Activated naive CD4-positive, alpha-beta T cell treated with anti-CD3 and anti-CD28 coated beads, Interleukin-2, amount 10 ng/mL, durations not matched to agents 7 days and 5 days (primary cell): ENCODE results near the gene TSHZ2.

Experiments used
- CTCF ChIA-PET: fragments of 350-600 bp; sonication (Branson Sonifier 250); formaldehyde crosslinking; loops from one replicate; lab custom pipeline; 2021; ENCODE audit warnings: antibody characterized with exemption; lab: Charles Lee
- DNase-seq: peaks from one replicate; pipeline ENCODE4 v3.0.0-alpha.2; 2020
- H3K27ac Mint-ChIP-seq: one replicate; pipeline ENCODE4 v1.8.0; 2021; ENCODE audit warnings: mild to moderate bottlenecking, moderate library complexity, mixed read lengths
- H3K27me3 Mint-ChIP-seq: one replicate; pipeline ENCODE4 v1.8.0; 2021; ENCODE audit warnings: mild to moderate bottlenecking, mixed read lengths
- H3K36me3 Mint-ChIP-seq: one replicate; pipeline ENCODE4 v1.8.0; 2021; ENCODE audit warnings: mixed read lengths
- H3K4me1 Mint-ChIP-seq: one replicate; pipeline ENCODE4 v1.8.0; 2021; ENCODE audit warnings: mixed read lengths
- H3K4me3 Mint-ChIP-seq: one replicate; pipeline ENCODE4 v1.8.0; 2021; ENCODE audit warnings: mild to moderate bottlenecking, moderate library complexity, mixed read lengths
- H3K9me3 Mint-ChIP-seq: one replicate; pipeline ENCODE4 v1.8.0; 2021; ENCODE audit warnings: mixed read lengths

Gene TSHZ2

DNA sequence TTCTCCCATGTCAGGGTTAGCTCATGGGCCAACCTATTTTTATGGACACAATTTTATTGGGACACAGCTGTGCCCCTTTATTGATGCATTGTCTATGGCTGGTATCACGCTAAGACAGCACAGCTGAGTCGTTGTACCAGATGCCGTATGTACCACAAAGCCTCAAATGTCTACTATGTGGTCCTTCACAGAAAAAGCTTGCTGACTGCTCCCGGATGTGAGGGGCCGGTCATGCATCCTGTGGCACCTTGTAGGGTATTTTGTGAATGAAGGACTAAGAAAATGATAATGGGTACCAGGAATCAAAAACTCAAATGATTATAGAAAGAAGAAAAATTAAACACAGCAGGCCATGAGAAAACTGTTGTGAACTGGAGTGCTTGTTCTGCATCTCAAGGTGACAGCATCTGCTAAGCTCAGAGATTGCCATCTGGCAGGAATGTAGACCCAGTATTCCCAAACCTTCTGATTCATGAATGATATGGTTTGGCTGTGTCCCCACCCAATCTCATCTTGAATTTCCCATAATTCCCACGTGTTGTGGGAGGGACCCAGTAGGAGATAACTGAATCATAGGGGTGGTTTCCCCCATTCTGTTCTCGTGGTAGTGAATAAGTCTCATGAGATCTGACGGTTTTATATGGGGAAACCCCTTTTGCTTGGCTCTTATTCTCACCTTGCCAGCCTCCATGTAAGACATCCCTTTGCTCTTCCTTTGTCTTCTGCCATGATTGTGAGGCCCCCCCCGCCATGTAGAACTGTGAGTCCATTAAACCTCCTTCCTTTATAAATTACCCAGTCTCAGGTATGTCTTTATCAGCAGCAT is 248.5 kb downstream of the TSHZ2 start:
- DNase-seq, result no peak
- no peak overlapping the region for H3K27ac Mint-ChIP-seq
- H3K4me1 Mint-ChIP-seq, result peaks cover 15% of the 10 kb centered on the region
- no peaks in the 10 kb centered on the region for H3K27me3 Mint-ChIP-seq
- no peak overlapping the region for H3K4me3 Mint-ChIP-seq
- peaks cover 4% of the 10 kb centered on the region for H3K9me3 Mint-ChIP-seq
- no peaks in the 10 kb centered on the region for H3K36me3 Mint-ChIP-seq
- CTCF ChIA-PET, result interaction anchor here (1.0 to 2.0 kb wide), 3 partner anchors 12 to 327 kb away, joined by 3 to 12 read pairs (median 5); no protein-coding TSS in a partner anchor

DNA sequence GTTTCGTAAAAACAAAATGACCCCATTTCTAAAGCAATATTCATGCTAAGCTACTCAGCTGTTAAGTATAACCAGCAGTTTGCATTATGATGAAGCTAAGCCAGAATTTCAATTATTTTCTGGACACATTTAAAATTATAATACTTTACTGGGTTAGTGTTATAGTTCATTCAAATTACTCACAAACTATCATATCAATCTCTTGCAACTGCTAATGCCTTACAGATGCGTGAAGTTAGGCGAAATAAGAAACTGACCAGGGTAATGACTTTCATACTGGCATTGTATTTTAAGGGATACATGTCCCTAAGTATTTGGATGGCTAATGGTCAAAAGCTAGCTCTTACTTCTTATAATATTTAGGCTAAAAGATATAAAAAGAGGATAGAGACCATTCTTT is 249.6 kb downstream of the TSHZ2 start:
- H3K4me1 Mint-ChIP-seq, result peaks cover 5% of the 10 kb centered on the region
- peaks cover 4% of the 10 kb centered on the region for H3K9me3 Mint-ChIP-seq
- no peaks in the 10 kb centered on the region for H3K27me3 Mint-ChIP-seq
- CTCF ChIA-PET, result interaction anchor here (0.6 kb wide), 2 partner anchors 1116 to 1436 kb away, joined by 3 to 4 read pairs; no protein-coding TSS in a partner anchor
- no peak overlapping the region for H3K4me3 Mint-ChIP-seq
- no peak overlapping the region for H3K27ac Mint-ChIP-seq
- H3K36me3 Mint-ChIP-seq, result no peaks in the 10 kb centered on the region
- DNase-seq, result no peak

DNA sequence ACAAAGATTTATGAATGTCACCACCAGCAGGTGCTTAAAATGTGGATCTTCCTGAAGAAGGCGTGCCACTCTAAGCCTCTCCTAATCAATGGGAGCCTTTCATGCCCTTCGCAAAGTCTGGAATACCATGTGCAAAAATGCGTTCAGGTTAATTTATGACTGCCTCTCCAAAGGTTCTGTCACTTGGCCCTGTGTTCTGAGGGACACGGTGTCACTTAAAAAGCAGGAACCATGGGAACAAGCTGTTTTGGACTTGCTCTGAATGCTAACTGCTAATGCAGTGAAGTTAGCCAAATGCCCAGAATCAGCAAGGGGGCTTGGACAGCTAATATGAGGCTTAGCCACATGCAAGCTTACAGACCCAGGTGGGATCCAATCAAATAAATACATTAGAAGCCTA is 250.3 kb downstream of the TSHZ2 start:
- Mint-ChIP-seq H3K4me1 (no peaks in the 10 kb centered on the region), H3K36me3 (no peaks in the 10 kb centered on the region), H3K4me3 (no peak overlapping the region), H3K27me3 (no peaks in the 10 kb centered on the region), H3K27ac (no peak overlapping the region), H3K9me3 (peaks cover 4% of the 10 kb centered on the region)
- CTCF ChIA-PET, result interaction anchor here (0.7 to 1.1 kb wide), 3 partner anchors 9 to 221 kb away, joined by 3 to 5 read pairs (median 3); no protein-coding TSS in a partner anchor
- DNase-seq, result no peak

DNA sequence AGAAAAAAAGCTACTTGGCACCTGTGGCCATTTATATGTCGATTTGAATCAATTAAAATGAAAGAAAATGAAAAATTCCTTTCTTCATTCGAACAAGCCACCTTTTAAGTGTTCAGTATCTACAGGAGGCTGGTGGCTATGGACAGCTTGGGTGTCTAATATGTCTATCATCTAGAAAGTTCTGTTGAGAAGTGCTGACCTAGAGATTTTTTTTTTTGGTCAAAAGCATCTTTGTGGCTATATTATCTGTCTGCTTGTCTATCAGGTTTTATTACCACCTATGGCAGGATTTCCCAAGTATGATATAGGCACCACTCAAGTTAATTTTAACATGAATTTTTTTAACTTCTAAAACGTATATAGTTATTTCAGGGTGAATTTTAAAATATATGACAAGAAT is 250.8 kb downstream of the TSHZ2 start:
- H3K27ac Mint-ChIP-seq, result no peak overlapping the region
- H3K27me3 Mint-ChIP-seq, result no peaks in the 10 kb centered on the region
- no peaks in the 10 kb centered on the region for H3K36me3 Mint-ChIP-seq
- H3K9me3 Mint-ChIP-seq, result peaks cover 4% of the 10 kb centered on the region
- H3K4me3 Mint-ChIP-seq, result no peak overlapping the region
- no peaks in the 10 kb centered on the region for H3K4me1 Mint-ChIP-seq
- DNase-seq, result no peak
- CTCF ChIA-PET, result interaction anchor here (0.7 to 1.1 kb wide), 3 partner anchors 10 to 222 kb away, joined by 3 to 5 read pairs (median 3); no protein-coding TSS in a partner anchor

DNA sequence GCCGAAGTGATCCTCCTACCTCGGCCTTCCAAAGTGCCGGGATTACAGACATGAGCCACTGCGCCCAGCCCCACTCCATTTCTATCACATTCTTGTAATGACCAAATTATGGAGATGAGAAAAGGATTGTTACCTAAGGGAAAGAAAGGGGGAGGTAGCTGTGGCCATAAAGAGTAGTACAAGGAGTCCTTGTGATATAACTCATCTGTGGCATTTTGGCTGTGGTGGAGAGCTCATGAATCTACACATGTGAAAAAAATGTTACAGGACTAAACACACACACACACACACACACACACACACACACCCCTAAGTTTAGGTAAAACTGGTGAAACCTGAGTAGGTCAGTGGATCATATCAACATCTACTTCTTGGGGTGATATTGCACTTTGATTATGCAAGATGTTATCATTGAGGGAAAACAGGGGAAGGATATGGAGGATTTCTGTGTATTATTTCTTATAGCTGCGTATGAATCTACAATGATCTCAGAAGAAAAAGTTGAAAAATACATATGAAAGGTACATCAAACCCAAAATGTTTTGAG is 251.5 kb downstream of the TSHZ2 start:
- no peaks in the 10 kb centered on the region for H3K27me3 Mint-ChIP-seq
- no peaks in the 10 kb centered on the region for H3K4me1 Mint-ChIP-seq
- DNase-seq, result no peak
- H3K36me3 Mint-ChIP-seq, result no peaks in the 10 kb centered on the region
- H3K9me3 Mint-ChIP-seq, result peaks cover 4% of the 10 kb centered on the region
- no peak overlapping the region for H3K27ac Mint-ChIP-seq
- CTCF ChIA-PET, result interaction anchor here (1.1 kb wide), 1 partner anchor 16 kb away, joined by 3 read pairs; no protein-coding TSS in a partner anchor
- no peak overlapping the region for H3K4me3 Mint-ChIP-seq

DNA sequence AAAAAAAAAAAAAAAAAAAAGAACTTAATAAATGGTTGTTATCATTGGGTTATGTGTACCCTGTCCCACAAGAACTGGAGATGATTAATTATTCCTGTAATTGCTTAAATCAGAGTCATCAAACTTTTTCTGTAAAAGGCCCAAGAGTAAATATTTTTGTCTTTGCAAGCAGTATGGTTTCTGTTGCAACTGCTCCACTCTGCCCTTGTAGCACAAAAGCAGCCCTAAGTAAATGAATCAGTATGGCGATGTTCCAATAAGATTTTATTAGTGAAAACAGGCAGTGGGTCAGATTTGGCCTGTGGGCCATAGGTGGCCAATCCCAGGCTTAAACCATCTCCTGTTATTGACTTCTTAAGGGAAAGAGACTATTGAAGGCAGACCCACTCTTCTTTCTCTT is 252.7 kb downstream of the TSHZ2 start:
- H3K36me3 Mint-ChIP-seq, result no peaks in the 10 kb centered on the region
- H3K27me3 Mint-ChIP-seq, result no peaks in the 10 kb centered on the region
- DNase-seq, result no peak
- peaks cover 4% of the 10 kb centered on the region for H3K9me3 Mint-ChIP-seq
- no peak overlapping the region for H3K4me3 Mint-ChIP-seq
- CTCF ChIA-PET, result interaction anchor here (1.2 kb wide), 1 partner anchor 9 kb away, joined by 3 read pairs; no protein-coding TSS in a partner anchor
- H3K27ac Mint-ChIP-seq, result no peak overlapping the region
- H3K4me1 Mint-ChIP-seq, result no peaks in the 10 kb centered on the region

DNA sequence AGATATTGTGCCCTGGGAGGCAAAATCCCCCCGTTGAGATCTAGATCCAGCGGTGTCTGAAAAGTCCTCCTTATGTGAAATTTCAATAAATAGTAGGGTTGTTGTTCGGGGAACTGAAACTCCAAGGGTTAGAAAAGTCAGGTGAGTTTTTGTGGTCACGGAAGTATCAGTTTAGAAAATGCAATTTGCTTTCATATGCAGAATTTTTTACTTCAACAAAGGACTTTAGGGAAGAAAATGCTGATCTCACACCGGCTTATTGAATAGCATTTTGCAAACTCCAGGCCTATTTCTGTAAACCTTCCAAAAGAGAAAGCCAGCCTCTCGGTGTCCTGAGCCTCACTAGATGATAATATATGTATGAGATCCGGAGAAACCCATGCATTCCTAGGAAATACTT is 254.7 kb downstream of the TSHZ2 start:
- CTCF ChIA-PET, result interaction anchor here (0.7 kb wide), 1 partner anchor 186 kb away, joined by 3 read pairs; no protein-coding TSS in a partner anchor

DNA sequence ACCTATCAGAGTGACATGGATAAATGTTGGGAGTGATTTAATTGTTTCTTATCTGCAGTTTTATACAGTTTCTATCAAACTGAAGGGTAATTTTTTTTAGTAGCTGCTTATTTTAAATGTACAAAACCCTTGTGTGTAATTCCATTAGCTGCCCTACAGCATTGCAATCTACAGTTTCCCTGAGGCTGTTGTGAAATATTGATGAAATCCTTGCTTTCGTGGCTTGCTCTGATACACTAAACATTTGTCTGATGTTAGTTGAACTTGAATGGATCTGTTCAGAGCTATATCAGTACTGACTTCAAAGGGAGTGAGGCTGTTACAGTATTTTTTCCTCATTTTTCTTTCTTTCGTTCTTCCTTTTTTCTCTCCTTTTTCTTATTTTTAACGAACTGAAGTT is 255.4 kb downstream of the TSHZ2 start:
- no peaks in the 10 kb centered on the region for H3K27me3 Mint-ChIP-seq
- CTCF ChIA-PET, result interaction anchor here (1.2 kb wide), 1 partner anchor 12 kb away, joined by 3 read pairs; no protein-coding TSS in a partner anchor
- DNase-seq, result no peak

More for the DNA sequence above, 254.7 kb downstream of the TSHZ2 start:
- no peaks in the 10 kb centered on the region for H3K9me3 Mint-ChIP-seq
- no peaks in the 10 kb centered on the region for H3K4me1 Mint-ChIP-seq
- no peak overlapping the region for H3K27ac Mint-ChIP-seq
- H3K4me3 Mint-ChIP-seq, result no peak overlapping the region
- no peak for DNase-seq
- H3K36me3 Mint-ChIP-seq, result no peaks in the 10 kb centered on the region
- H3K27me3 Mint-ChIP-seq, result no peaks in the 10 kb centered on the region

DNA sequence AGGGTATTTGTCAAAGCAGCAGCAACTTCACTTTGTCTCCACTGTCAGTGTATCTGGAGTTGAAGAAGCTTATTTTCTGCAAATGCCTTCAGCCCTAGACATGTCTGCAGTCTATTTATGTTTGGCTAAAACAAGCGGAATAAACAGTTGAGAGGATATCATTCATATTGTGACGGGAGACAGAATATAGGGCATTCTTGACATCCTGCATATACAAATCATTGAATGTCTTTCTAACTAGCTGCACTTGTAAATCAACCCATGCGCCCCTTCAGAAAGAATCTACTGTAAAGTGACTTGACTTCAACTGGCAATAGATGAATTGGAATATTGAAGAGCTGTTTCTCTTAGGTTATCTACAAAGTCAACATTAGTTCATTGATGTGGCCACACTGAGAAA is 258.9 kb downstream of the TSHZ2 start:
- no peaks in the 10 kb centered on the region for H3K4me1 Mint-ChIP-seq
- DNase-seq, result no peak
- CTCF ChIA-PET, result no interaction called here
- no peak overlapping the region for H3K27ac Mint-ChIP-seq
- H3K4me3 Mint-ChIP-seq, result no peak overlapping the region
- peaks cover under 1% of the 10 kb centered on the region for H3K36me3 Mint-ChIP-seq
- peaks cover 11% of the 10 kb centered on the region for H3K9me3 Mint-ChIP-seq
- H3K27me3 Mint-ChIP-seq, result no peaks in the 10 kb centered on the region

More for the DNA sequence above, 255.4 kb downstream of the TSHZ2 start:
- no peaks in the 10 kb centered on the region for H3K9me3 Mint-ChIP-seq
- no peaks in the 10 kb centered on the region for H3K4me1 Mint-ChIP-seq
- no peak overlapping the region for H3K4me3 Mint-ChIP-seq
- H3K27ac Mint-ChIP-seq, result no peak overlapping the region
- H3K36me3 Mint-ChIP-seq, result no peaks in the 10 kb centered on the region

DNA sequence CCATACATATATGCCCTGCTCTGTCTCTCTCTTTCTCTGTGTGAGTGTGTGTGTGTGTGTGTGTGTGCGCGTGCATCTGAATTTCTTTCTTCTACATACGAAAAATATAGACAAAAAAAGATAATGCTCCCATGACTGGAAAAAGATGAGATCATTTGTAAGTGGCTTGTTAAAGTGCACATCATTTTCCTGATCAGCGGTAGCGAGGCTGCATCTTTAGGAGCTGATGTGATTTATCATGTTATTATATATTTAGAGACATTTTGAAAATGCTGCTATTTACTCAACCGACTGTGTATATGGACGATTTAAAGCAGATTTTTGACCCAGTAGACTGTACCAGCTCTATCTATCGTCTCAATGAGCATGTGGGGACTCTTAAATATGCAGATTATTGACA is 265.3 kb downstream of the TSHZ2 start:
- no peak overlapping the region for H3K27ac Mint-ChIP-seq
- no peak overlapping the region for H3K4me3 Mint-ChIP-seq
- CTCF ChIA-PET, result no interaction called here
- no peaks in the 10 kb centered on the region for H3K27me3 Mint-ChIP-seq
- peaks cover 1% of the 10 kb centered on the region for H3K36me3 Mint-ChIP-seq
- H3K9me3 Mint-ChIP-seq, result peaks cover 24% of the 10 kb centered on the region
- no peak for DNase-seq
- no peaks in the 10 kb centered on the region for H3K4me1 Mint-ChIP-seq

DNA sequence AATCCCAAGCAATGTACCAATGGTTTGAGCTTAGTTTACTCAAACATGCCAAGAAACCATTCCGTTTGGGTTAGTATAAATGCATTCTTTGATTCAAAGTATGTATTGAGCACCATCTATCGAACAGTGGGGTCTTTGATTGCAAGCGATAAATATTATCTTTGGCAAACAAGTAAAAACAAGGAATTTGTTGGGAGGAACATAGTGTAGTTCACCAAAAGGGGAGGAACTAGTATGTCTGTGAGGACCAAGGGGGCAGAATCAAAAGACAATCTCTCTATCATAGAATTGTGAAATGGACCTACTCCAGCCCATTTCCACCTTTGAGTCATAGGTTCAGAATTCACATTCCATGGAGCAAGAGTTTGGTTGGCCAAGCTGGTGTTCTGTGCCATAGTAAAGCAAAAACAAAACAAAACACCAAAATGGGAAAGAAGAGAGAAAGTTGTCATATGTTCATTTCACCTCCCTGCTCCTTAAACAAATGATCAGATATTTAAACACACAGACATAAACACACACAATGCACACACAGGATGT is 266.0 kb downstream of the TSHZ2 start:
- no peak for DNase-seq
- Mint-ChIP-seq H3K36me3 (peaks cover 1% of the 10 kb centered on the region), H3K4me1 (no peaks in the 10 kb centered on the region), H3K27me3 (no peaks in the 10 kb centered on the region), H3K4me3 (no peak overlapping the region), H3K27ac (no peak overlapping the region), H3K9me3 (peaks cover 24% of the 10 kb centered on the region)
- CTCF ChIA-PET, result no interaction called here

DNA sequence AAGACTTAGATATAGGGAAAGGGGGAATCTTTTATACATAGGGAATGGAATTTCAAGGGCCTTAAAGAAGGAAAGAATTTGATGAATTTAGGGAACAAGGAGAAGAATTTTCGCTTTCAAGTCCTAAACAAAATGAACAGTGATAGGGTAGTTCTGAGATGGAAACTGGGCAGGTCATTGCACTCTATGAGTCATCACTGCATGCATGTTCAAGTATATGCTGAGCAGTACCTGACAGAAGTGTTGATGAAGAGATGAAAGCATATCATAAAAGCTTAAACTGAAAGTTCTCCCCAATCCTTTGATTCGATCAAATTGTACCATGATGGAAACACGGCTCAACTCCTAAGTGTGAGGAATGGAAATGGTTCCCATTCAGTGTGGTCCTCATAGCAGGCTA is 271.0 kb downstream of the TSHZ2 start:
- H3K36me3 Mint-ChIP-seq, result no peaks in the 10 kb centered on the region
- no peaks in the 10 kb centered on the region for H3K9me3 Mint-ChIP-seq
- no peak overlapping the region for H3K4me3 Mint-ChIP-seq
- H3K4me1 Mint-ChIP-seq, result no peaks in the 10 kb centered on the region
- H3K27ac Mint-ChIP-seq, result no peak overlapping the region
- no peak for DNase-seq
- no peaks in the 10 kb centered on the region for H3K27me3 Mint-ChIP-seq
- CTCF ChIA-PET, result no interaction called here

DNA sequence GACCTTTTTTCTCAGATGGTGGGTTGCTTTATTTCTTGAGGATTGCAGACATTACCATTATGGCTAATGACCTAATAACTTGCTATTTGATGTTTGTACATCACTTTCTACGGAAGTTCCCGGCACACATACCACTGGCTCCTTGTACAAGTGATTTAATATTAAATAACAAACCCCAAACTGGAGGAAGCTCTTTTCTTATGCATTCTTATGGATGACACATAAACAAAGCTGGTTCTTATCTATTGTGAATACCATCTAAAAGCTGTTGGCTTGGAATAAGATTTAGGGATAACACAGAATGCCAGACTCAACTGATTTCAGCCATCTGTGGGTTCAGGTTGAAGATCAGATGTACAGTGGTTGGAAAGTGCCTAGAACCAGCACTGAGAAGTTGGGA is 272.6 kb downstream of the TSHZ2 start:
- no peak for DNase-seq
- CTCF ChIA-PET, result interaction anchor here (0.9 kb wide), 1 partner anchor 248 kb away, joined by 3 read pairs; no protein-coding TSS in a partner anchor
- H3K4me3 Mint-ChIP-seq, result no peak overlapping the region
- H3K36me3 Mint-ChIP-seq, result no peaks in the 10 kb centered on the region
- H3K27ac Mint-ChIP-seq, result no peak overlapping the region
- no peaks in the 10 kb centered on the region for H3K27me3 Mint-ChIP-seq
- no peaks in the 10 kb centered on the region for H3K4me1 Mint-ChIP-seq
- H3K9me3 Mint-ChIP-seq, result no peaks in the 10 kb centered on the region

DNA sequence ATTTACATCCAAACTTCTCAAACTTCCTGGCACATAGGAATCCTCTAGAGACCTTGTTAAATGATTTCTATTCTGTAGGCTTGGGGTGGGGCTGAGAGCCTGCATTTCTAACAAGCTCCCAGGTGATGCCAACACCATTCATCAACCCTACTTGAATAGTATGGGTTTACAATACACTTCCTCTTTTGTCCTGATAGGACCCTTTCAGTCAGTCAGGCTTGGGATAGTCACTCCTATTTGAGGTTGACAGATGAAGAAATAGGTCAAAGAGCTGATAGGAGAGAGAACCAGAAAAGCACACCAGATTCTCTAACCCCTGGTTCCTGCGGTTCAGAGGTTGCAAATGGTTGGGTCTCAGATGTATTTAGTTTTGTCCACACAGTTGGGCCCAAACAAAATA is 273.4 kb downstream of the TSHZ2 start:
- H3K36me3 Mint-ChIP-seq, result no peaks in the 10 kb centered on the region
- no peak for DNase-seq
- no peak overlapping the region for H3K27ac Mint-ChIP-seq
- no peaks in the 10 kb centered on the region for H3K9me3 Mint-ChIP-seq
- no peaks in the 10 kb centered on the region for H3K4me1 Mint-ChIP-seq
- CTCF ChIA-PET, result interaction anchor here (0.9 kb wide), 1 partner anchor 247 kb away, joined by 3 read pairs; no protein-coding TSS in a partner anchor
- H3K27me3 Mint-ChIP-seq, result no peaks in the 10 kb centered on the region
- no peak overlapping the region for H3K4me3 Mint-ChIP-seq
